ENCODE measurements around the gene LONP2. TPM values are rescaled to one million over a fixed set of nuclear protein-coding genes. Genes with fewer than 3 reads are reported as not detected.

The LONP2 gene
- total and polyA plus RNA-seq, 4 donors: 30.0 to 304 (median 52.8) TPM

DNA sequence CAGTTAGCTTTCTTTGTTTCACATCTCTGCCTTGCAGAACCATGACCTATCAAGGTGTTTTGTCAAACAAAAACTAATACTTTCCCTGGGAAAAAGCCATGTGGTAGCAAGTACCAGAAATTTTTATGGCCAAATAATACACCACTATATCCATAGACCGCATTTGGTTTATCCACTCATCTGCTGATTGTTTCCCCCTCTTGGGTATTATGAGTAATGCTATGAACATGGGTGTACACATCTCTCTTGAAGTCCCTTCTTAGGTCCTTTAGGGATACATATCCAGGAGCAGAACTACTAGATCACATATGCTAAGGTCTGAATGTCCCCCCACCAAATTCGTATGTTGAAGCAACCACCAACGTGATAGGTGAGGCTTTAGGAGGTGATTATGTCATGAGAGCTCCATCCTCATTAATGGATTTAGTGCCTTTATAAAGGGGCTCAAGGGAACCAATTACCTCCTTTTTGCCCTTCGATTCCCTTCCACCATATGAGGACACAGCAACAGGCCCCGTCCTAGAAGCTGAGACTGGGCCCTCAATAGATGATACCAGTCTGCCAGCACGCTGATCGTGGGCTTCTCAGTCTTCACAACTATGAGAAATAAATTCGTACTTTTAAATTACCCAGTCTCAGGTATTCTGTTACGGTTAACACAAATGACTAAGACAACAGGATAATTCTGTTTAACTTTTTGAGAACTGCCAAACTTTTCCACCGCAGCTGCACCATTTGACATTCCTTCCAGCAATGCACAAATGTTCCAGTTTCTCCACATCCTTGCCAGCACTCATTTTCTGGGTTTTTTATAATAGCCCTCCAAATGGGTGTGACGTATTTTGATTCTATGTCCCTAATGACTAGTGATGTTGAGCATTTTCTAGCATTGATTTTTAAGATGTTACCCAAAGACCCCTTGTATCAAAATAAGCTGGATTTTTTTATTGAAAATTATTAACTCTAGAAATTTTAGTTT lies 111.1 kb downstream of the LONP2 start:
- no peak overlapping the region for H3K4me3 ChIP-seq (ENCODE audit: low read depth in 1 of 3, low read length in 3 of 3)
- WGBS: 96% methylated on average over 11 of the region's 11 CpGs
- no peak for DNase-seq (ENCODE audit: low spot score)
- H3K9ac ChIP-seq (ENCODE audit: low read depth in 1 of 2, low read length in 2 of 2): no peak overlapping the region
- no peak overlapping the region for H3K27ac ChIP-seq (ENCODE audit: low read depth in 1 of 2, low read length in 2 of 2)
- H3K36me3 ChIP-seq (ENCODE audit: control insufficient read depth in 4 of 4, insufficient read depth in 3 of 4, low read depth in 1 of 4, low read length in 3 of 4): peaks cover 8 to 38% (median 36%) of the 10 kb centered on the region in 4 donors
- H3K4me1 ChIP-seq (ENCODE audit: control insufficient read depth in 4 of 4, insufficient read depth in 4 of 4, low read length in 3 of 4): no peaks in the 10 kb centered on the region
- H3K27me3 ChIP-seq (ENCODE audit: control insufficient read depth in 4 of 4, insufficient read depth in 4 of 4, low read length in 3 of 4): no peaks in the 10 kb centered on the region
- no peaks in the 10 kb centered on the region for H3K9me3 ChIP-seq (ENCODE audit: control insufficient read depth in 4 of 4, low read length in 3 of 4)
- no peak for TF ChIP-seq FOXA2 (IDR thresholded peaks at IDR 0.05)
- no peak for TF ChIP-seq GABPA (IDR thresholded peaks at IDR 0.05 in 1 of 2, conservative IDR thresholded peaks at IDR 0.05 in 1 of 2)
- TF ChIP-seq YY1 (IDR thresholded peaks at IDR 0.05): no peak
- TF ChIP-seq EGR1 (IDR thresholded peaks at IDR 0.05; ENCODE audit: low read depth in 2 of 2): no peak
- TF ChIP-seq FOXA1 (IDR thresholded peaks at IDR 0.05): no peak
- TF ChIP-seq, protein P1, sequence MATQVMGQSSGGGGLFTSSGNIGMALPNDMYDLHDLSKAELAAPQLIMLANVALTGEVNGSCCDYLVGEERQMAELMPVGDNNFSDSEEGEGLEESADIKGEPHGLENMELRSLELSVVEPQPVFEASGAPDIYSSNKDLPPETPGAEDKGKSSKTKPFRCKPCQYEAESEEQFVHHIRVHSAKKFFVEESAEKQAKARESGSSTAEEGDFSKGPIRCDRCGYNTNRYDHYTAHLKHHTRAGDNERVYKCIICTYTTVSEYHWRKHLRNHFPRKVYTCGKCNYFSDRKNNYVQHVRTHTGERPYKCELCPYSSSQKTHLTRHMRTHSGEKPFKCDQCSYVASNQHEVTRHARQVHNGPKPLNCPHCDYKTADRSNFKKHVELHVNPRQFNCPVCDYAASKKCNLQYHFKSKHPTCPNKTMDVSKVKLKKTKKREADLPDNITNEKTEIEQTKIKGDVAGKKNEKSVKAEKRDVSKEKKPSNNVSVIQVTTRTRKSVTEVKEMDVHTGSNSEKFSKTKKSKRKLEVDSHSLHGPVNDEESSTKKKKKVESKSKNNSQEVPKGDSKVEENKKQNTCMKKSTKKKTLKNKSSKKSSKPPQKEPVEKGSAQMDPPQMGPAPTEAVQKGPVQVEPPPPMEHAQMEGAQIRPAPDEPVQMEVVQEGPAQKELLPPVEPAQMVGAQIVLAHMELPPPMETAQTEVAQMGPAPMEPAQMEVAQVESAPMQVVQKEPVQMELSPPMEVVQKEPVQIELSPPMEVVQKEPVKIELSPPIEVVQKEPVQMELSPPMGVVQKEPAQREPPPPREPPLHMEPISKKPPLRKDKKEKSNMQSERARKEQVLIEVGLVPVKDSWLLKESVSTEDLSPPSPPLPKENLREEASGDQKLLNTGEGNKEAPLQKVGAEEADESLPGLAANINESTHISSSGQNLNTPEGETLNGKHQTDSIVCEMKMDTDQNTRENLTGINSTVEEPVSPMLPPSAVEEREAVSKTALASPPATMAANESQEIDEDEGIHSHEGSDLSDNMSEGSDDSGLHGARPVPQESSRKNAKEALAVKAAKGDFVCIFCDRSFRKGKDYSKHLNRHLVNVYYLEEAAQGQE (IDR thresholded peaks at IDR 0.05): no peak
- TF ChIP-seq, protein P2, sequence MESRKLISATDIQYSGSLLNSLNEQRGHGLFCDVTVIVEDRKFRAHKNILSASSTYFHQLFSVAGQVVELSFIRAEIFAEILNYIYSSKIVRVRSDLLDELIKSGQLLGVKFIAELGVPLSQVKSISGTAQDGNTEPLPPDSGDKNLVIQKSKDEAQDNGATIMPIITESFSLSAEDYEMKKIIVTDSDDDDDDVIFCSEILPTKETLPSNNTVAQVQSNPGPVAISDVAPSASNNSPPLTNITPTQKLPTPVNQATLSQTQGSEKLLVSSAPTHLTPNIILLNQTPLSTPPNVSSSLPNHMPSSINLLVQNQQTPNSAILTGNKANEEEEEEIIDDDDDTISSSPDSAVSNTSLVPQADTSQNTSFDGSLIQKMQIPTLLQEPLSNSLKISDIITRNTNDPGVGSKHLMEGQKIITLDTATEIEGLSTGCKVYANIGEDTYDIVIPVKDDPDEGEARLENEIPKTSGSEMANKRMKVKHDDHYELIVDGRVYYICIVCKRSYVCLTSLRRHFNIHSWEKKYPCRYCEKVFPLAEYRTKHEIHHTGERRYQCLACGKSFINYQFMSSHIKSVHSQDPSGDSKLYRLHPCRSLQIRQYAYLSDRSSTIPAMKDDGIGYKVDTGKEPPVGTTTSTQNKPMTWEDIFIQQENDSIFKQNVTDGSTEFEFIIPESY (IDR thresholded peaks at IDR 0.05): no peak
- no peak for TF ChIP-seq SP1 (IDR thresholded peaks at IDR 0.05)
- TF ChIP-seq RXRA (IDR thresholded peaks at IDR 0.05): no peak
- no peak for TF ChIP-seq JUND (IDR thresholded peaks at IDR 0.05)
- TF ChIP-seq HNF4G (IDR thresholded peaks at IDR 0.05): no peak
- TF ChIP-seq RAD21 (IDR thresholded peaks at IDR 0.05): no peak
- no peak for TF ChIP-seq NR2F2 (IDR thresholded peaks at IDR 0.05)
- no peak for TF ChIP-seq TAF1 (conservative IDR thresholded peaks at IDR 0.05)
- no peak for TF ChIP-seq HNF4A (conservative IDR thresholded peaks at IDR 0.05)
- TF ChIP-seq, protein P3, sequence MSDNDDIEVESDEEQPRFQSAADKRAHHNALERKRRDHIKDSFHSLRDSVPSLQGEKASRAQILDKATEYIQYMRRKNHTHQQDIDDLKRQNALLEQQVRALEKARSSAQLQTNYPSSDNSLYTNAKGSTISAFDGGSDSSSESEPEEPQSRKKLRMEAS (IDR thresholded peaks at IDR 0.05): no peak
- TF ChIP-seq, protein P4, sequence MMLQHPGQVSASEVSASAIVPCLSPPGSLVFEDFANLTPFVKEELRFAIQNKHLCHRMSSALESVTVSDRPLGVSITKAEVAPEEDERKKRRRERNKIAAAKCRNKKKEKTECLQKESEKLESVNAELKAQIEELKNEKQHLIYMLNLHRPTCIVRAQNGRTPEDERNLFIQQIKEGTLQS (IDR thresholded peaks at IDR 0.05): no peak
